HepG2 (cell line): ENCODE measurements around the gene CCNB1. TPM values are rescaled to one million over a fixed set of nuclear protein-coding genes. Genes with fewer than 3 reads are reported as not detected.
A peak's percentile ranks its signal among the peaks of the same experiment; 100 is the strongest.

ENCODE experiments used
- ATAC-seq: fragments of 200-7000 bp; cut with Tn5 transposase; 3 replicates; pipeline ENCODE4 v1.9.1; 2020; ENCODE audit warnings: mild to moderate bottlenecking, moderate library complexity
- BruUV-seq: library from RNA; stranded (reverse); fragments of 400-500 nt; replicated peaks from 2 replicates; lab custom pipeline; 2021; lab: Mats Ljungman, UMichigan
- CTCF ChIA-PET: fragments of 300-600 bp; formaldehyde crosslinking; extraction: SDS; loops from one replicate; lab custom pipeline; 2021; ENCODE audit warnings: low total read pairs, inconsistent platforms, low intra/inter-chr PET ratio; lab: Yijun Ruan, JAX
- POLR2A ChIA-PET: fragments of 350-600 bp; sonication (Branson Sonifier 250); formaldehyde crosslinking; loops from one replicate; lab custom pipeline; 2020; ENCODE audit warnings: antibody characterized with exemption, inconsistent platforms; lab: Yijun Ruan, JAX
- DNase-seq: peaks from one replicate; pipeline ENCODE4 v3.0.0-alpha.2; 2015; ENCODE audit warnings: low spot score
- FAIRE-seq: peaks from 3 replicates; lab custom pipeline; 2011; peaks lifted over from hg19 to GRCh38; lab: Jason Lieb, UNC
- H2AFZ ChIP-seq: one replicate; pipeline ENCODE4 v1.6.1; 2011; ENCODE audit warnings: low read length, inconsistent platforms
- H3K27ac ChIP-seq: fragments of 300-600 bp; 3 replicates; pipeline ENCODE4 v1.8.0; 2011; ENCODE audit warnings: mixed run types, mild to moderate bottlenecking, mixed read lengths, low read length, inconsistent platforms; ENCODE audit not compliant: insufficient read depth; ENCODE audit errors: extremely low read length
- H3K27me3 ChIP-seq, 2 experiments: fragments of 200-600 bp in 1 of 2; 2 replicates in 1 of 2; 3 replicates in 1 of 2; pipeline versions ENCODE4 v1.6.0 to v1.8.0; 2011; ENCODE audit warnings: low read length in 2 of 2, mild to moderate bottlenecking in 2 of 2, moderate library complexity in 2 of 2, inconsistent platforms in 1 of 2; ENCODE audit not compliant: insufficient read depth in 2 of 2, control insufficient read depth in 1 of 2
- H3K36me3 ChIP-seq, 2 experiments: fragments of 200-600 bp in 1 of 2; replicated peaks in 1 of 2; 2 replicates in 1 of 2; 3 replicates in 1 of 2; pipeline versions ENCODE4 v1.5.1 to v1.8.0; 2011; ENCODE audit warnings: low read length in 2 of 2, inconsistent platforms in 1 of 2; ENCODE audit not compliant: insufficient read depth in 2 of 2, control insufficient read depth in 1 of 2
- H3K4me1 ChIP-seq: 2 replicates; pipeline ENCODE4 v1.5.1; 2012; ENCODE audit warnings: low read length, inconsistent platforms; ENCODE audit not compliant: insufficient read depth
- H3K4me2 ChIP-seq: 2 replicates; pipeline ENCODE4 v1.6.0; 2011; ENCODE audit warnings: low read depth, low read length, inconsistent platforms
- H3K4me3 ChIP-seq, 3 experiments: fragments of 200-600 bp in 1 of 3; sonication (generic), shearing (Covaris generic) in 1 of 3; replicated peaks in 1 of 3; 2 replicates each; pipeline ENCODE4 v1.5.1; 2011 to 2016; ENCODE audit warnings: low read length in 3 of 3, inconsistent platforms in 2 of 3, low read depth in 2 of 3, mild to moderate bottlenecking in 2 of 3, control low read depth in 1 of 3, mixed read lengths in 1 of 3; ENCODE audit not compliant: insufficient read depth in 1 of 3
- H3K79me2 ChIP-seq: one replicate; pipeline ENCODE4 v1.6.1; 2011; ENCODE audit warnings: low read length, inconsistent platforms; ENCODE audit not compliant: insufficient read depth
- H3K9ac ChIP-seq: 2 replicates; pipeline ENCODE4 v1.6.0; 2011; ENCODE audit warnings: mild to moderate bottlenecking, low read depth, low read length, inconsistent platforms; ENCODE audit not compliant: insufficient read depth
- H3K9me3 ChIP-seq: 2 replicates; pipeline ENCODE4 v1.5.1; 2012; ENCODE audit warnings: mild to moderate bottlenecking, low read length
- H4K20me1 ChIP-seq: 2 replicates; pipeline ENCODE4 v1.6.0; 2011; ENCODE audit warnings: inconsistent platforms, mild to moderate bottlenecking, low read length, moderate library complexity; ENCODE audit not compliant: insufficient read depth
- ISL2 ChIP-seq: sonication (generic); formaldehyde crosslinking; IDR thresholded peaks from 2 replicates; pipeline ENCODE4 v1.5.0; 2020; ENCODE audit warnings: missing genetic modification reagents
- KLF16 ChIP-seq, 2 experiments: sonication (generic) in 1 of 2; formaldehyde crosslinking in 1 of 2; IDR thresholded peaks; 2 replicates each; pipeline versions ENCODE4 v1.6.1 to v1.8.0; 2016 to 2023; ENCODE audit warnings: missing genetic modification reagents in 2 of 2, missing compliant biosample characterization in 1 of 2
- LCORL ChIP-seq, 2 experiments: fragments of 450-650 bp in 1 of 2; sonication (generic) in 1 of 2; formaldehyde crosslinking in 1 of 2; IDR thresholded peaks; 2 replicates each; pipeline versions ENCODE4 v1.5.0 to v1.6.1; 2017 to 2020; ENCODE audit warnings: antibody characterized with exemption in 1 of 2, missing genetic modification reagents in 1 of 2
- NR2F6 ChIP-seq, 2 experiments: IDR thresholded peaks; 2 replicates each; pipeline ENCODE4 v1.6.1; 2016; ENCODE audit warnings: antibody characterized with exemption in 1 of 2, mild to moderate bottlenecking in 1 of 2
- SRSF4 ChIP-seq: fragments of 200-400 bp; formaldehyde crosslinking; IDR thresholded peaks from one replicate; pipeline ENCODE4 v1.6.1; 2018; ENCODE audit warnings: mild to moderate bottlenecking, low read depth, low read length, moderate library complexity; ENCODE audit not compliant: poor library complexity, severe bottlenecking
- SYNCRIP ChIP-seq: fragments of 200-400 bp; formaldehyde crosslinking; IDR thresholded peaks from 2 replicates; pipeline ENCODE4 v1.6.1; 2018; ENCODE audit warnings: mild to moderate bottlenecking, low read depth, low read length; ENCODE audit not compliant: insufficient read depth
- ZFP82 ChIP-seq: sonication (generic); formaldehyde crosslinking; IDR thresholded peaks from 2 replicates; pipeline ENCODE4 v1.5.1; 2020; ENCODE audit warnings: mild to moderate bottlenecking, missing genetic modification reagents, borderline replicate concordance
- ZNF749 ChIP-seq: sonication (generic); formaldehyde crosslinking; IDR thresholded peaks from 2 replicates; pipeline ENCODE4 v1.8.0; 2022; ENCODE audit warnings: mild to moderate bottlenecking, missing genetic modification reagents, moderate library complexity, borderline replicate concordance
- ZNF781 ChIP-seq: sonication (generic); formaldehyde crosslinking; IDR thresholded peaks from 2 replicates; pipeline ENCODE4 v1.5.1; 2020; ENCODE audit warnings: borderline replicate concordance, mild to moderate bottlenecking, missing genetic modification reagents; ENCODE audit errors: not compliant biosample characterization
- ZNF816 ChIP-seq: sonication (generic); formaldehyde crosslinking; IDR thresholded peaks from 2 replicates; pipeline ENCODE4 v1.8.0; 2022; ENCODE audit warnings: missing genetic modification reagents, mild to moderate bottlenecking, borderline replicate concordance
- WGBS: methylation state at CpG from one replicate; pipeline ENCODE4 v1.1.6; 2017; ENCODE audit warnings: low lambda C conversion rate; 5-methylcytosine and 5-hydroxymethylcytosine counted together
- in situ Hi-C: cut with HindIII; loops from 2 replicates; pipeline ENCODE4 v1.10.0; 2017; ENCODE audit warnings: low pct_unique_long_range_greater_than_20kb; ENCODE audit not compliant: extremely low pct_ligation_motif_present
- intact Hi-C: fragments of 100-400 bp; cut with micrococcal nuclease; formaldehyde crosslinking; loops from one replicate; pipeline ENCODE4 v1.10.0; 2022; ENCODE audit not compliant: unreplicated experiment
- polyA plus RNA-seq, 8 experiments: library from polyadenylated mRNA; depleted of rRNA in 3 of 8; stranded (reverse) in 7 of 8; unstranded in 1 of 8; fragments of >200 nt; fragmentation: Illumina TruSeq in 4 of 8; extraction: Trizol in 4 of 8; gene quantifications; 2 replicates each; pipeline versions ENCODE4 v1.2.1 to v1.2.3, GENCODE V29; 2011 to 2016; ENCODE audit warnings: low read depth in 4 of 8, missing spikeins in 1 of 8, mixed read lengths in 1 of 8; ENCODE audit not compliant: insufficient read depth in 1 of 8
- total RNA-seq, 5 experiments: library from RNA; depleted of rRNA; stranded (reverse); fragments of >200 nt; fragmentation: Illumina TruSeq; extraction: Trizol; gene quantifications; 2 replicates each; pipeline ENCODE4 v1.2.3, GENCODE V29; 2016; ENCODE audit warnings: low read depth in 1 of 5
- TF ChIP-seq, protein P1 (sequence below): IDR thresholded peaks from 2 replicates; pipeline ENCODE4 v1.6.1; 2016; ENCODE audit warnings: control low read depth
- TF ChIP-seq, protein P2 (sequence below): IDR thresholded peaks from 2 replicates; pipeline ENCODE4 v1.6.1; 2012; ENCODE audit warnings: inconsistent platforms
- TF ChIP-seq, protein P3 (sequence below): sonication (generic); formaldehyde crosslinking; IDR thresholded peaks from 2 replicates; pipeline ENCODE4 v1.4.0; 2020; ENCODE audit warnings: mild to moderate bottlenecking, missing genetic modification reagents

Gene CCNB1
- total and polyA plus RNA-seq, 2 of the 13 experiments (the other 11 are each of a cell fraction or from before 2014, with no cell fraction given), result 82.3 to 316 TPM

DNA sequence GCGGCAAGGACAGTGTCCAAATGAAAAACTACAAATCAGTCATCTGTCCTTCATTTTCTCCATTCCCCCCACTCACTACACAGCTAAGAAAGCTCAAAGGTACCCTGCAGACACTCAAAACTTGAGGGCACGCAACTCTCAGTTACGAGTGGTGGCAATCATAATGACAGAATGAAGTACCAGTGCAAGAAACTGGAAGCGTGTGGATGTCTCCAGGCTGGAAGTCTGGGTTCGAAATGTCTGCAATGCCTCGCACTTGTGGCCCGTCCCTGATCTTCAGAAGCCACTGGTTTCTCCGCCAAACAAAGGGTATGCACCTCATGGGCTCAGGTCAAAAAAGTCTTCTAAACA, 21.8 kb downstream of the CCNB1 start (continued):
- TF ChIP-seq LCORL (IDR thresholded peaks at IDR 0.05) (no peak), LCORL (CRISPR knock-in tag; IDR thresholded peaks at IDR 0.05) (0 out of 2 replicates have a peak, but pooled peaks have one; percentile 6), NR2F6 (IDR thresholded peaks at IDR 0.05) (no peak), NR2F6 (CRISPR knock-in tag; IDR thresholded peaks at IDR 0.05) (no peak), ZNF749 (0 out of 2 replicates have a peak, but pooled peaks have one; percentile 6), ZNF816 (CRISPR knock-in tag) (0 out of 2 replicates have a peak, but pooled peaks have one; percentile 6), ZFP82 (CRISPR knock-in tag) (no peak), KLF16 (CRISPR knock-in tag; IDR thresholded peaks at IDR 0.05) (0 out of 4 replicates have a peak, but pooled peaks of 1 of the 2 experiments have one; percentile 12)
- TF ChIP-seq, all 625 proteins: peak for 7

DNA sequence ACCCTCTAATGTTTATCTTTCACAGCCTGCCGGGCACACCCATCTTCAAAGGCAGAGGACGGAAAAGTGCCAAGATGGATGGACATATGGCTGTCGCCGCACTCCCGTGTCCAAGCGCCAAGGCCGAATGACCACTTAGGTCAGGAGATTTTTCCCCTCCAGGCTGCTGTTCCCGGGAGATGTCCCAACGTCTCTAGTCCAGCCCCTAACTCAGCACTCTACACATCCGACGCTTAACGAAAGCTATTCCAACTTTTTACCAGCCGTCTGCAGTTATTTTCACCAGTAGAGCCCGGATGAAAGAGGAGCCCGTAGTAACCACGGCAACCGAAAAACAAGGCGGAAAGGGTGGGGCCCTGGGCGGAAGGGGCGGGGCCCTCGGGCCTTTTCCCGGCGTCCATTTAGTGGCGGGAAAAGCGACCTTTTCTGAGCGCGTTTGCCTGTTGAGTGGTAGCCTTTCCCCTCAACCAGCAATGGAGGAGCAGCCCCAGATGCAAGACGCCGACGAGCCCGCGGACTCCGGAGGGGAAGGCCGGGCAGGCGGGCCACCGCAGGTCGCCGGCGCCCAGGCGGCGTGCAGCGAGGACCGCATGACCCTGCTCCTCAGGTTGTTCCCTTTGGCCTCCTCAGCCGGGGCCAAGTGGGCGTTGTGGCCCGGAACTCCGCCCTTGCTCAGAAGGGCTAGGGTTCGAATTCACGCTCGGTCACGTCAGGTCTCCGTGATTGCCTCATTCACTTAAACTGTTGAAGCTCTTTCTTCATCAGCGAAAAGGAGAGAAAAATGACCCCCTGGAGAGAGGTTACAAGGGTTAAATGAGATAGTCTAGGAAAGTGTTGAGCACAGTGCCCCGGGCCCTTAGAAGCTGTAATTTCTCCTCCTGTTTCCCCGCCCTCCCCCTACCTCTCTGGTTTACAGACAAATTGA, 22.5 kb downstream of the CCNB1 start, which contains the start of gene CENPH:
Gene CENPH, plus strand, starts transcription at position 422 of the 925 bp plus-strand sequence. Its CDS starts 52 bp downstream, at position 474.
- 2% methylated on average over 23 of the region's 55 CpGs for whole genome bisulfite sequencing
- TF ChIP-seq ZNF781, result no peak
- TF ChIP-seq SRSF4, result no peak
- TF ChIP-seq SYNCRIP, result no peak
- TF ChIP-seq, protein P1, sequence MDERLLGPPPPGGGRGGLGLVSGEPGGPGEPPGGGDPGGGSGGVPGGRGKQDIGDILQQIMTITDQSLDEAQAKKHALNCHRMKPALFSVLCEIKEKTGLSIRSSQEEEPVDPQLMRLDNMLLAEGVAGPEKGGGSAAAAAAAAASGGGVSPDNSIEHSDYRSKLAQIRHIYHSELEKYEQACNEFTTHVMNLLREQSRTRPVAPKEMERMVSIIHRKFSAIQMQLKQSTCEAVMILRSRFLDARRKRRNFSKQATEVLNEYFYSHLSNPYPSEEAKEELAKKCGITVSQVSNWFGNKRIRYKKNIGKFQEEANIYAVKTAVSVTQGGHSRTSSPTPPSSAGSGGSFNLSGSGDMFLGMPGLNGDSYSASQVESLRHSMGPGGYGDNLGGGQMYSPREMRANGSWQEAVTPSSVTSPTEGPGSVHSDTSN (CRISPR knock-in tag), result no peak
- TF ChIP-seq, protein P2, sequence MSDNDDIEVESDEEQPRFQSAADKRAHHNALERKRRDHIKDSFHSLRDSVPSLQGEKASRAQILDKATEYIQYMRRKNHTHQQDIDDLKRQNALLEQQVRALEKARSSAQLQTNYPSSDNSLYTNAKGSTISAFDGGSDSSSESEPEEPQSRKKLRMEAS, result peak; percentile 85
- TF ChIP-seq, protein P3, sequence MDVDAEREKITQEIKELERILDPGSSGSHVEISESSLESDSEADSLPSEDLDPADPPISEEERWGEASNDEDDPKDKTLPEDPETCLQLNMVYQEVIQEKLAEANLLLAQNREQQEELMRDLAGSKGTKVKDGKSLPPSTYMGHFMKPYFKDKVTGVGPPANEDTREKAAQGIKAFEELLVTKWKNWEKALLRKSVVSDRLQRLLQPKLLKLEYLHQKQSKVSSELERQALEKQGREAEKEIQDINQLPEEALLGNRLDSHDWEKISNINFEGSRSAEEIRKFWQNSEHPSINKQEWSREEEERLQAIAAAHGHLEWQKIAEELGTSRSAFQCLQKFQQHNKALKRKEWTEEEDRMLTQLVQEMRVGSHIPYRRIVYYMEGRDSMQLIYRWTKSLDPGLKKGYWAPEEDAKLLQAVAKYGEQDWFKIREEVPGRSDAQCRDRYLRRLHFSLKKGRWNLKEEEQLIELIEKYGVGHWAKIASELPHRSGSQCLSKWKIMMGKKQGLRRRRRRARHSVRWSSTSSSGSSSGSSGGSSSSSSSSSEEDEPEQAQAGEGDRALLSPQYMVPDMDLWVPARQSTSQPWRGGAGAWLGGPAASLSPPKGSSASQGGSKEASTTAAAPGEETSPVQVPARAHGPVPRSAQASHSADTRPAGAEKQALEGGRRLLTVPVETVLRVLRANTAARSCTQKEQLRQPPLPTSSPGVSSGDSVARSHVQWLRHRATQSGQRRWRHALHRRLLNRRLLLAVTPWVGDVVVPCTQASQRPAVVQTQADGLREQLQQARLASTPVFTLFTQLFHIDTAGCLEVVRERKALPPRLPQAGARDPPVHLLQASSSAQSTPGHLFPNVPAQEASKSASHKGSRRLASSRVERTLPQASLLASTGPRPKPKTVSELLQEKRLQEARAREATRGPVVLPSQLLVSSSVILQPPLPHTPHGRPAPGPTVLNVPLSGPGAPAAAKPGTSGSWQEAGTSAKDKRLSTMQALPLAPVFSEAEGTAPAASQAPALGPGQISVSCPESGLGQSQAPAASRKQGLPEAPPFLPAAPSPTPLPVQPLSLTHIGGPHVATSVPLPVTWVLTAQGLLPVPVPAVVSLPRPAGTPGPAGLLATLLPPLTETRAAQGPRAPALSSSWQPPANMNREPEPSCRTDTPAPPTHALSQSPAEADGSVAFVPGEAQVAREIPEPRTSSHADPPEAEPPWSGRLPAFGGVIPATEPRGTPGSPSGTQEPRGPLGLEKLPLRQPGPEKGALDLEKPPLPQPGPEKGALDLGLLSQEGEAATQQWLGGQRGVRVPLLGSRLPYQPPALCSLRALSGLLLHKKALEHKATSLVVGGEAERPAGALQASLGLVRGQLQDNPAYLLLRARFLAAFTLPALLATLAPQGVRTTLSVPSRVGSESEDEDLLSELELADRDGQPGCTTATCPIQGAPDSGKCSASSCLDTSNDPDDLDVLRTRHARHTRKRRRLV, result peak; percentile 69; the same call in 1 of the 2 replicates
- peak; percentile 19; the same call in 1 of the 2 replicates for TF ChIP-seq ISL2 (CRISPR knock-in tag)

More for the DNA sequence above, 22.5 kb downstream of the CCNB1 start, which contains the start of gene CENPH:
- in situ Hi-C loops, result no loop called here
- POLR2A ChIA-PET, result interaction anchor here (1.0 to 2.1 kb wide), 6 partner anchors 23 to 96 kb away, joined by 3 to 8 read pairs (median 5); partner anchors contain the start of genes CCNB1, CDK7 and SLC30A5
- peaks cover 12% of the 10 kb centered on the region for H3K4me1 ChIP-seq
- peaks cover 3% of the 10 kb centered on the region for H3K79me2 ChIP-seq
- no peaks in the 10 kb centered on the region for H3K9me3 ChIP-seq
- FAIRE-seq, result peak; percentile 60
- CTCF ChIA-PET, result no interaction called here
- intact Hi-C loops, result loop anchor here (1.0 to 2.0 kb wide), 3 partner anchors 23 to 145 kb away; partner anchors contain the start of genes CCNB1 and CDK7
- peak within 1 kb of the TSS; percentile 83 for H2AFZ ChIP-seq
- no peaks in the 10 kb centered on the region; a peak in 1 of 5 replicates for H3K27me3 ChIP-seq
- peak; percentile 94 for ATAC-seq
- peaks cover 0 to 8% of the 10 kb centered on the region in 2 experiments; a peak in 1 of 5 replicates for H3K36me3 ChIP-seq
- peak within 1 kb of the TSS; percentile 82 for H3K9ac ChIP-seq
- H4K20me1 ChIP-seq, result no peaks in the 10 kb centered on the region
- BruUV-seq, result TSS peak; percentile 84
- H3K4me3 ChIP-seq, result peak within 1 kb of the TSS; percentile 71 to 91 (median 76)
- H3K4me2 ChIP-seq, result peak within 1 kb of the TSS; percentile 80
- peak; percentile 88 for DNase-seq
- peak within 1 kb of the TSS; percentile 88 for H3K27ac ChIP-seq
